Osteoblast (primary cell): ENCODE measurements around the gene SPG7. TPM values are rescaled to one million over a fixed set of nuclear protein-coding genes. Genes with fewer than 3 reads are reported as not detected.

Source experiments
- DNase-seq: peaks from one replicate; pipeline ENCODE4 v3.0.0; 2011; ENCODE audit warnings: low spot score, mixed read lengths; ENCODE audit not compliant: insufficient read length; ENCODE audit errors: missing footprints
- H2AFZ ChIP-seq: 2 replicates; pipeline ENCODE4 v1.6.0; 2011; ENCODE audit warnings: mild to moderate bottlenecking, low read length
- H3K27ac ChIP-seq: 2 replicates; pipeline ENCODE4 v1.5.1; 2011; ENCODE audit warnings: mild to moderate bottlenecking, low read depth, low read length, moderate library complexity
- H3K27me3 ChIP-seq: 2 replicates; pipeline ENCODE4 v1.6.0; 2012; ENCODE audit warnings: mild to moderate bottlenecking, control low read depth, inconsistent platforms, low read length, moderate library complexity; ENCODE audit not compliant: insufficient read depth
- H3K36me3 ChIP-seq: 2 replicates; pipeline ENCODE4 v1.5.1; 2011; ENCODE audit warnings: mild to moderate bottlenecking, low read length, control low read depth, moderate library complexity; ENCODE audit not compliant: insufficient read depth
- H3K4me1 ChIP-seq: 2 replicates; pipeline ENCODE4 v1.5.1; 2011; ENCODE audit warnings: mild to moderate bottlenecking, low read length, control low read depth, moderate library complexity; ENCODE audit not compliant: insufficient read depth
- H3K4me2 ChIP-seq: 2 replicates; pipeline ENCODE4 v1.6.0; 2011; ENCODE audit warnings: mild to moderate bottlenecking, low read length; ENCODE audit not compliant: insufficient read depth
- H3K4me3 ChIP-seq: fragments of 200-600 bp; sonication (generic); 3 replicates; pipeline ENCODE4 v1.5.1; 2012; ENCODE audit warnings: mild to moderate bottlenecking, low read length, inconsistent platforms; ENCODE audit not compliant: insufficient read depth
- H3K79me2 ChIP-seq: 2 replicates; pipeline ENCODE4 v1.6.0; 2012; ENCODE audit warnings: mild to moderate bottlenecking, low read length, control low read depth, inconsistent platforms; ENCODE audit not compliant: insufficient read depth
- H3K9me3 ChIP-seq: 2 replicates; pipeline ENCODE4 v1.5.1; 2011; ENCODE audit warnings: low read depth, low read length, control low read depth
- H4K20me1 ChIP-seq: 2 replicates; pipeline ENCODE4 v1.6.0; 2012; ENCODE audit warnings: mild to moderate bottlenecking, low read length, control low read depth; ENCODE audit not compliant: insufficient read depth
- CTCF ChIP-seq: IDR thresholded peaks from 2 replicates; pipeline ENCODE4 v1.5.1; 2011; ENCODE audit warnings: mild to moderate bottlenecking, low read depth, low read length, moderate library complexity; ENCODE audit errors: extremely low read depth
- total RNA-seq: library from RNA; depleted of rRNA; stranded (reverse); fragments of >200 nt; gene quantifications from 2 replicates; pipeline ENCODE4 v1.2.3, GENCODE V29; 2012

Gene SPG7
- total RNA-seq, 1 donor = 85.8 TPM

- DNase-seq = no peak
- no peaks in the 10 kb centered on the region for H4K20me1 ChIP-seq
- no peak overlapping the region for H3K4me3 ChIP-seq
- TF ChIP-seq CTCF = no peak
- H3K27ac ChIP-seq = no peak overlapping the region
- no peaks in the 10 kb centered on the region for H3K79me2 ChIP-seq
- no peaks in the 10 kb centered on the region for H3K36me3 ChIP-seq
- H2AFZ ChIP-seq = no peak overlapping the region
- H3K4me1 ChIP-seq = peaks cover 15% of the 10 kb centered on the region
- no peak overlapping the region for H3K4me2 ChIP-seq
- H3K9me3 ChIP-seq = no peaks in the 10 kb centered on the region
- H3K27me3 ChIP-seq = no peaks in the 10 kb centered on the region
These were observed 91.7 kb downstream of the SPG7 start for GRCh38 chr16:89599902-89600301.

- TF ChIP-seq CTCF = no peak
- H2AFZ ChIP-seq = no peak overlapping the region
- no peak for DNase-seq
- H3K4me1 ChIP-seq = peaks cover 15% of the 10 kb centered on the region
- H3K27me3 ChIP-seq = no peaks in the 10 kb centered on the region
- no peaks in the 10 kb centered on the region for H4K20me1 ChIP-seq
- H3K36me3 ChIP-seq = no peaks in the 10 kb centered on the region
- no peak overlapping the region for H3K27ac ChIP-seq
- no peak overlapping the region for H3K4me3 ChIP-seq
- no peaks in the 10 kb centered on the region for H3K79me2 ChIP-seq
- H3K4me2 ChIP-seq = no peak overlapping the region
- H3K9me3 ChIP-seq = no peaks in the 10 kb centered on the region
These were observed 92.2 kb downstream of the SPG7 start for GRCh38 chr16:89600427-89600826.

GRCh38 chr16:89600956-89601355, 92.8 kb downstream of the SPG7 start:
- no peaks in the 10 kb centered on the region for H3K27me3 ChIP-seq
- H2AFZ ChIP-seq = no peak overlapping the region
- H3K4me1 ChIP-seq = peaks cover 15% of the 10 kb centered on the region
- H3K9me3 ChIP-seq = no peaks in the 10 kb centered on the region
- H3K36me3 ChIP-seq = no peaks in the 10 kb centered on the region
- DNase-seq = peak; percentile 91
- H3K79me2 ChIP-seq = no peaks in the 10 kb centered on the region
- no peak overlapping the region for H3K4me2 ChIP-seq
- no peak for TF ChIP-seq CTCF
- no peak overlapping the region for H3K4me3 ChIP-seq
- H4K20me1 ChIP-seq = no peaks in the 10 kb centered on the region
- H3K27ac ChIP-seq = no peak overlapping the region

GRCh38 chr16:89601906-89602272, 93.7 kb downstream of the SPG7 start:
- Histone ChIP-seq H3K4me3 (peak overlapping the region; percentile 52), H3K9me3 (no peaks in the 10 kb centered on the region), H3K79me2 (no peaks in the 10 kb centered on the region), H3K36me3 (no peaks in the 10 kb centered on the region), H4K20me1 (no peaks in the 10 kb centered on the region), H3K27ac (peak overlapping the region; percentile 92), H2AFZ (peak overlapping the region; percentile 65), H3K4me2 (peak overlapping the region; percentile 72), H3K4me1 (peaks cover 15% of the 10 kb centered on the region), H3K27me3 (no peaks in the 10 kb centered on the region)
- no peak for TF ChIP-seq CTCF
- peak; percentile 94 for DNase-seq
